Testis (tissue), 2 donors: ENCODE data around the gene TMEM174.

Experiments
- POLR2A ChIP-seq: fragments of 450-650 bp; IDR thresholded peaks from one replicate; pipeline ENCODE4 v1.6.1; 2017; ENCODE audit warnings: antibody characterized with exemption, mild to moderate bottlenecking, moderate library complexity
- TF ChIP-seq, protein P1 (sequence below), 3 experiments: fragments of 450-650 bp in 2 of 3; fragments of 200-600 bp in 1 of 3; sonication (generic) in 1 of 3; IDR thresholded peaks; one replicate each; pipeline ENCODE4 v1.5.1; 2016 to 2019; ENCODE audit warnings: antibody characterized with exemption in 3 of 3, mild to moderate bottlenecking in 2 of 3, moderate library complexity in 1 of 3

DNA sequence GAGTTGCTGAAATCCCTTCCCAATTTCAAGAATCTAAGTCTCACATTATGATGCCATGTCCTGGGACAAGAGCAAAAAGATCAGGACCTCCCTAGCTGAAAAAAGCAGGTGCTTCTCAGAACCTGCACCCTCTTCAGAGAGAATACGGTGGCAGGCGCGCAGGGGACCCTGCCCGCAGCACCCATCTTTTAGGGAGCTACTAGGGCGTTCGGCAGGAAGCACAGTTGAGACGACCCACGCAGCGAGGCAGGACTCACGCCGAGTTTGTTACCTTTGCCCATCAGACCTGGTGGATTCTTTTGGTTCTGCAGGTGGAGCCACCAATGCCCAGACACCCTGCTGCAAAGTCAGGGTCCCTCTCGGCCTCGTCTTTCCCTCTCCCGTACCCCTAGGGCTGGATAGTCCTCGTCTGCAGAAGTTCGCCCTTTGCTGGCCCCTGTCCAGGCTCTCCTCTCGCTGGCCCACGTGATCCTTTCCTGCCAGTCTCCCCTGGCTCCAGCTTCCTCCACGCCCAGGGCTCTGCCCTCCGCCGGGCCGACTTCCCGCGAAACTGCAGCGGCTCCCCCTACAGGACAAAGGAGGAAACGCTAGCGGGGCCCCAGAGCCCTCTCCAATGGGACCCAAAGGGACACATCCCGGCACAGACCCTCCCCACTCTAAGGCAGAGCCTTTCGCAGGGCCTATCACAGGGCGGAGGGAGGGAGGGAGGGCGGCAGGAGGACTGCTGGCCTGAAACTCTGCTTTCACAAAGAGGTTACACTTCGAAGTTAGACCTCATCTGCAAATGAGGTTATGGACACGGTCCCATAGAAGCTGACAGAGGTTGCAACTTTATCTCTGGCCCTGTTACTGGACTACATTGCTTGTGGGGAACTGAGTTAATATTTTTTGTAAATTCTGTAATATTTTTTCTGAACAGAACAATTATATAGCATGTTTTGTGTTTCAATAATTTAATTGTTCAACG, 28.8 kb downstream of the TMEM174 start:
- TF ChIP-seq, protein P1, sequence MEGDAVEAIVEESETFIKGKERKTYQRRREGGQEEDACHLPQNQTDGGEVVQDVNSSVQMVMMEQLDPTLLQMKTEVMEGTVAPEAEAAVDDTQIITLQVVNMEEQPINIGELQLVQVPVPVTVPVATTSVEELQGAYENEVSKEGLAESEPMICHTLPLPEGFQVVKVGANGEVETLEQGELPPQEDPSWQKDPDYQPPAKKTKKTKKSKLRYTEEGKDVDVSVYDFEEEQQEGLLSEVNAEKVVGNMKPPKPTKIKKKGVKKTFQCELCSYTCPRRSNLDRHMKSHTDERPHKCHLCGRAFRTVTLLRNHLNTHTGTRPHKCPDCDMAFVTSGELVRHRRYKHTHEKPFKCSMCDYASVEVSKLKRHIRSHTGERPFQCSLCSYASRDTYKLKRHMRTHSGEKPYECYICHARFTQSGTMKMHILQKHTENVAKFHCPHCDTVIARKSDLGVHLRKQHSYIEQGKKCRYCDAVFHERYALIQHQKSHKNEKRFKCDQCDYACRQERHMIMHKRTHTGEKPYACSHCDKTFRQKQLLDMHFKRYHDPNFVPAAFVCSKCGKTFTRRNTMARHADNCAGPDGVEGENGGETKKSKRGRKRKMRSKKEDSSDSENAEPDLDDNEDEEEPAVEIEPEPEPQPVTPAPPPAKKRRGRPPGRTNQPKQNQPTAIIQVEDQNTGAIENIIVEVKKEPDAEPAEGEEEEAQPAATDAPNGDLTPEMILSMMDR (IDR thresholded peaks at IDR 0.05): peak; percentile 48 to 84 (median 58)
- no peak for TF ChIP-seq POLR2A
